Inflammatory macrophage treated with lipopolysaccharide for 1 hour (primary cell): ENCODE data around the gene IFIT1.
"Not testable (repeated sequence)": the region's sequence is repeated elsewhere in the genome, so short reads cannot be mapped to it uniquely, and the experiment has no call there.

ENCODE experiments used
- DNase-seq, 2 donors: peaks; one replicate each; pipeline ENCODE4 v3.0.0-alpha.2; 2020 to 2022

Gene IFIT1

GRCh38 chr10:89368129-89368528, 24.3 kb upstream of the IFIT1 start:
- DNase-seq, result no peak

- peak; percentile 23 to 58 for DNase-seq
These were observed 23.0 kb upstream of the IFIT1 start for GRCh38 chr10:89369156-89370105.

DNA sequence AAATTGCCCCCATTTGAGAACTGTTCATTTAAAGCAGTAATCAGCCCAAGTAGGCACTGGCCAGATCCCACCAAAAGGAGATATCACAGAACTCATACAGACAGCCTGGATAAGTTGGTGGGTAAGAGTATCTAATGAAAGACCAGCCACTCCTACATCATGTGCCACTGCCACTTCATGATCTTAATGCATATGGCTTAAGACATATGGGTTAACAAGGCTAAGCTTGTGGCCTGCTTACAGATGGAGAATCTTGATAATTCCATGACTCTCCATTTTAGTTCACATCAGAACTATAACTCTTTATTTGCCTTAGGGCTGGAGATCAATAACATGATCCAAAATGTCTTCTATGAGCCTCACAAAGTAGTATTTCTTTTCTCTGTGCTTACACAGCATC, 21.3 kb upstream of the IFIT1 start:
- DNase-seq, result no peak

DNA sequence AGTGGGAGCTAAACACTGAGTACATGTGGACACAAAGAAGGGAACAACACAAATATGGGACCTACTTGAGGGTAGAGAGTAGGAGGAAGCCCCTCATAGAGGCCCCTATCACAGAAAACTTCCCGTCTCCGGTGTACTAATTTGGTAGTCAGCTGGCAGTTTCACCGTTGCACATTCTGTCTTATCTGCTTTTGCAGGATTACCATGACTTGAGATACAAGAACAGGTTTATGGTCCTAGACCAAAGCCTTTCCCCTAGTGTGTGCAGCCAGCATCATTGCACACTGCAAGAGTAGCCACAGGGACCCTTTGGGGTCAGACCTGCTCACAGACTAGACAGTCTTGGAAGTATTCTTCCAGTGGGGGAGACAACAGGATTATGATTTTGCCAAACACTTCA, 20.4 kb upstream of the IFIT1 start:
- no peak for DNase-seq

GRCh38 chr10:89373916-89374711, 18.3 kb upstream of the IFIT1 start:
- DNase-seq, result peak; percentile 22 to 32

- DNase-seq, result no peak
These were observed 17.7 kb upstream of the IFIT1 start for GRCh38 chr10:89374713-89375141.

DNA sequence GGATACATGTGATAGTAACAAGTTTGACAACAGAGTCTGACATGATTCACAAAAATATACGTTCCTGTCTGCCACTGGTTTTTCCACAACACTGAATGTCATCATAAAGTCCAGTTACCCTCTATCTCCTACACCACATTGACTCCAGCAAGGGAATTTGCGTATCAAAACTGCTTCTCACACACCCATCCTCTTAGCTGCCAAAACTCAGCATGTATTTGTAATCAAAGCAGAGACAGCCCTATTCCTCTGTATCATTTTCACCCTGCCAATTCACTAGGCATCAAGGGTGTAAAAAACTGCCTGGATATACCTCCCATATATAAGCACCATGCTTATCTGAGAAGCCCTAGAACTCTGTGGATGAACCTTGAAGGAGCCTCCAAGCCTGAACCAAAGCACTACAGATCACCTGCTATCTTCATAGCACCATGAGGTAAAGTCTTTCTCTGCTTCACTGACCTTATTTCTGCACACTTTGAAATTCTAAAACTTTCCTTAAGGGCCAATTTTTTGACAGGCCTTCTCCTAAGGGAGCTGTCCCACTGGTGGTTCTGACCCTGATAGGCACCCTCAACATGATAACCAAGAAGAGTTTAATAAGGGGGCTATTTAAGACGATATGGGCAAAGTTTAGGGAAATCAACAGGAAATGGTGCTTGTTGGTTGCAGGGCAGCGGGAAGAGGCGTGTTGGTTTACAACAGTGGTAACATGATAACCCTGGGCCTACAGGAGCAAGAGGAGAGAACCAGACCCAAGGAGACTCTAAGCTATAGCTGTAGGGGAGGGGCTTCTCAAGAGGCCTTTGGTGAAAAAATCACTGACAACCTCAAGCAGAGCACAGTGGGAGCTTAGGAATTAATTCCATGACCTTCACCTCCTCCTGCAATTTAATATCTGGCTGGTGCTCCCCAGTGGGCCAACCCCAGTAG, 14.5 kb upstream of the IFIT1 start, which contains the start of gene IFIT1B:
IFIT1B (plus strand) TSS at position 352 of the 933 bp plus-strand sequence; CDS start at position 432, 80 bp downstream.
- DNase-seq, result no peak

DNA sequence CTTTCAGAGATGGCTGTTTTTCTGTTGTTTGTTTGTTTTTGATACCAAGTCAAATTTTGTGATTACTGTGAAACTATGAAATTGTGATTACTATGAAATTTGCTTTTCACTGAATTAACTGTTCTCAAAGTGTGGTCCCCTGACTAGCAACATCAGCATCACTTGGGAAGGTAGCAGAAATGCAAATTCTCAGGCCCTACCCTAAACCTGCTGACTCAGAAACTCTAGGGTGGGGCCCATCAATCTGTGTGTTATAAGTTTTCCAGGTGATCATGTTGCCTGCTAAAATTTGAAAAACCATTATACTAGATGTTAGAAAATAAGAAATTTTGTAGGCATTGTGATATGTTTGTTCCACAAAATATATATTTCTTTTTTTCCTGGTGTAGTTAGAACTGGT, 13.3 kb upstream of the IFIT1 start:
- no peak for DNase-seq

DNA sequence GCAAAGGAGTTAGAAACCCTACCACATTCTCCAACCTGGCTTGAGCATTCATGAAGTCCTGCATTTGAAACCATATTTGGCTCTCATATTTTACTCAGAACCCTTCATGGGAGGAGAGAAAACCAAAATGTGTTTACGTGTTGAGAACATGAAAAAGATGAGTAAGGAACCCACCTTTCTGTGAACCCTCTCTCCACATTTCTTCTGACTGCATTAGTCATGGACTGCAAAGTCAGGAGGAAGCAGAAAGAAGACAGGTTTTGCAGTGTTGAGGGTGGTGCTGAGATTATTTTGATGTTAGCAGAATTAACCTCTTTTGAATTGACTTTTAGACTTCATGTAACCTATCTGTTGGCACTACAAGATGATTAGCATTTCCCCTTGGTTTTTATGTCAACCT, 9.7 kb upstream of the IFIT1 start:
- DNase-seq, result no peak

DNA sequence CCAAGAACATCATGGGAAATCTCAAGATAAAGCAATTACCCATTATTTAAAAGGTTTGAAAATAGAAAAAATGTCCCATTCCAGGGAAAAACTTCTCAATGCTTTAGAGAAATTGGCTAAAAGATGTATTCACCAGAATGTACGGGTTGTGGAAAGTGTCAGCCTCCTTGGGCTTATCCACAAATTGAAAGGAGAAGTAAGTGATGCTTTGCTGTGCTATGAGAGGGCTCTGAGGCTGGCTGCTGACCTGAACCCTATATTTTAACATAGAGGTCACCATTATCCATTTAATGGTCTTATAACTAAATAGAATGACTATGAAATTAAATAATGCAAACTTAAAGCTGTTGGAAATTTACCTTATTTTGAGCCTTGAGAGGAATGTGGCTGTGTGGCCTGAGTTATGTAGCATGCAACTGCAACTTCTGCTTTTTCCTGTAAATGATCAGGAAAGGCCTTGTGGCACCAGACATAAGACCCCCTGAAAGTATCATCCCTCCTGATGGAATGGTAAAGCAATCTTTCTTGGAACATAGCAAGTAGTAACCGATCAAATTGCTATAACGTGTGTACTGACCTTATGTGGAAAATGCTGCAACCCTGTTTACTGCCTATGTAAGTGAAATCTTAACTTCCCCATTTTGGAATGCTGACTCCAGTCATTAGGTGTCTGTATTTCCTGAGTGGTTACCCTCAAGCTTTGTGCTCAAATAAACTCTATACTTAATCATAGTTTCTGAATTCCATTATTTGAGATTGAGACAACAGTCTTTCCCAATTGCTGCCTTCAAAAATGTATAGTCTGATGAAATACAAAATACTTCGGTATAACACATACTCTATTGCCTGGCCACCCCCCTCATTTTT, 7.7 kb upstream of the IFIT1 start:
- peak; percentile 72 to 77 for DNase-seq

DNA sequence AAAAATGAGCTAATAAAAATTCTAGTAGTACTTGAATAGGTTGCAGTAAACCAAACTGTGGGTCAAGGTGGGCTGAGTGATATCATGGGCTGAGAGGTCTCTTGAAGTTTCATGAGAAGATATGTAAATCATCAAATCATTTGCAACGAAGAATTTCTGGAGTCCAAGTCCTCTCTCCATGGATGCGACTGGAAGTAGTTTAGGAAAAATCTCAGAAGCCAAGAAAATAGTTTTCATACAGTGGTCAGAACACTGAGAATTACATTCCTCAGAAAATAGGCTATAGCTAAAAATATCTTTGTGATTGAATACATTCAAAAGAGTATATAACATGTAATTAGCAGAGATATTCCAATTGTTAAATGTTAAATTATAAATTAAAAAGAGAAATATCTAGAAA, 3.6 kb upstream of the IFIT1 start:
- DNase-seq, result no peak

DNA sequence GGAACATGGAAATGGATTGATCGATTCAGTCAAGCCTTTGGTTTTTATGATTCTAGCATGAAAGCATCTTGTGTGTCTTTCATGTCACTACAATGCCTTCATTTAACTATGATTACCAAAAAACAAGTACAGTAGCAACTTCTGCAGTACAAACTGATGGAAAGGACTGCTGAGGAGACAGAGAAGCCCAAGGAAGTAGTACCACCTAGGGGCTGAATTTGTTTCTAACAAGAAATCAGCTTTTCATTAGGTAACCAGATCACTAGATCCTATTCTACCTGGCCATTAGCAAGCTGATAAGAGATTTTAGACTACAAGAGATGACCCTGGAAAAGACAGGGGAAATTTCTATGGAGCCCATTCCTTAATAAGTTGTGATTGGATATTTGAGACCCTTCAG, 3.2 kb upstream of the IFIT1 start:
- no peak for DNase-seq

DNA sequence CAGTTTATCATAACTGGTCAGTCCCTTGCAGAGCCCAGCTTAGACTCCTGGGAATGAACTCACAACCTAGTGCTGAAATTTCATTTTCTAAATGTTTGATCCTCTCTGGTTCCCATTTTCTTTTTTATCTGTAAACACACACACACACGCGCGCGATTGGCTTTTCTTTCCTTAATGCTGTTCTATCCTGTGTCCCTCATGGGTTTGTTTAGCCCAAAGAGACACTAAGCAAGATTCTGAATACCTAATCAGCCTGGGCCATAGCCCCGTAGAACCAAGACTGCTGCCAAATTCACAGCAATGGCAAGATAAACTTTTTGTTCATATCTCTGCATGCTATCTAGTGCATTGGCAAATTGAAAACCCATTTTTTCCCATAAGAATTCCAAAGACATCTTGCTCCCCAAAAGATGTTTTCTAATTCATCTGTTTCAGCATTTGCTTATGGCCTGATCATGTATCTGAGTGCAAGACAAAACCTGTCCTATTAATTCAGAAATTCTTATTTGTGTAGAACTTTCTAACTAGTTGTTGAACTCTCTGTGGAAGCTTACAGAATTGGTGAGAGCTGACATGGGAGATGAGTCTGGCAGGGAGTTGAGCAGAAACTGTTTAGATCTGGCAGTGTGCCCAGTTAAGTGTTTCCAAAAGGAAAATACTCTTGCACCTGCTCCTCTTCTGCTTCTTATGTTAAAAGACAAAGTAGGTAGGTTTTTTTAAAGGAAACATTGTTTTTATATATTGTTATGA, 1.8 kb upstream of the IFIT1 start:
- no peak for DNase-seq

DNA sequence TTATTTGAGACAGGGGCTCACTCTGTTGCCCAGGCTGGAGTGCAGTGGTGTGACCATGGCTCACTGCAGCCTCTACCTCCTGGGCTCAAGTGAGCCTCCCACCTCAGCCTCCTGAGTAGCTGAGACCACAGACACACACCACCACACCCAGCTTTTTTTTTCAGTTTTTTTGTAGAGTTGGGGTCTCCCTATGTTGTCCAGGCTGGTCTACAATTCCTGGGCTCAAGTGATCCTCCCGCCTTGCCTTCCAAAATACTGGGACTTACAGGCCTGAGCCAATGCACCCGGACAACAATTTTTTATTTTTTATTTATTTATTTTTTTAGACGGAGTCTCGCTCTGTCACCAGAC, 1.2 kb upstream of the IFIT1 start:
- DNase-seq, result not testable (repeated sequence)

- peak; percentile 24 to 42 for DNase-seq
These were observed 551 bp downstream of the IFIT1 start for GRCh38 chr10:89392974-89393373.

- DNase-seq, result no peak
These were observed 1.5 kb downstream of the IFIT1 start for GRCh38 chr10:89393898-89394297.

- DNase-seq, result no peak
These were observed 2.7 kb downstream of the IFIT1 start for GRCh38 chr10:89395141-89395540.

GRCh38 chr10:89398003-89398749, 5.8 kb downstream of the IFIT1 start:
- DNase-seq, result no peak

DNA sequence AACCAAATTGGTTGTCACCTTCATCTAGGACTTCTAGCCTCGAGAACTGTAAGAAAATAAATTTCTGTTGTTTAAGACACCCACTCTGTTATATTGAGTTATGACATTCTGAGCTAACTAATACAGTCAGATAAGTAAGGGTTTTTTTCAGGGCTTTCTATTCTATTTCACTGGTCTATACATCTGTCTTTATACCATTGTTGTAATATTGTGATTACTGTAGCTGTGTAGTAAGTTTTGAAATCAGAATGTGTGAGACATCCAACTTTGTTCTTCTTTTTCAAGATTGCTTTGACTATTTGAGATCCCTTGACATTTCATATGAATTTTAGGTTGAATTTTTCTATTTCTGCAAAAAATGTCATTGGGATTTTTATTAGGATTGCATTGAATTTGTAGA, 7.5 kb downstream of the IFIT1 start:
- peak; percentile 79 to 90 for DNase-seq

DNA sequence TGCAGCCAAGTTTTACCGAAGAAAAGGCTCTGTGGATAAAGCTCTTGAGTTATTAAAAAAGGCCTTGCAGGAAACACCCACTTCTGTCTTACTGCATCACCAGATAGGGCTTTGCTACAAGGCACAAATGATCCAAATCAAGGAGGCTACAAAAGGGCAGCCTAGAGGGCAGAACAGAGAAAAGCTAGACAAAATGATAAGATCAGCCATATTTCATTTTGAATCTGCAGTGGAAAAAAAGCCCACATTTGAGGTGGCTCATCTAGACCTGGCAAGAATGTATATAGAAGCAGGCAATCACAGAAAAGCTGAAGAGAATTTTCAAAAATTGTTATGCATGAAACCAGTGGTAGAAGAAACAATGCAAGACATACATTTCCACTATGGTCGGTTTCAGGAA, 10.6 kb downstream of the IFIT1 start:
- DNase-seq, result no peak
